ENCODE data around the gene CABLES1.

DNA sequence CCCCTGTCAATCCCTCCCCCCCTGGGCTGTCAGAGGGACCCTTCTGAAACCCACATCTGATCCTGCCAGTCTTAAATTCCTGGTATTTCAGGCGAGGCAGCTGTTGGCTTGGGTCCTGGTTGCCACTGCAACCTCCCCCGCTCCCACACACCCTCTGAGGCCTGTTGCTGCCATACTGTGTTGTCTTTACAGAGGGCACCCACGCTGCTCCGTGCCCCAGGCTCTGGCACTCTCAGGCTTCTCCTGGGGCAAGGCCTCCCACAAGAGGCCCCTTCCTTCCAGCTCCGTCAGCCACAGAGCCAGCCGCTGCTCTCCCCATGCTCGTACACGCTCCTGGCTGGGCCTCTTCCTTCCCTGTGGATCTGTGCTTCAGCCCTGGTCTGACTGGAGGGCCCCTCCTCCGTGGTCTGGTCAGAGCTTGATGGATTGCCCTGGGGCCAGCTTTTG, 8.6 kb downstream of the CABLES1 start:
- TF ChIP-seq CTCF (IDR thresholded peaks at IDR 0.05) = no peak
- no peak for TF ChIP-seq POLR2A (IDR thresholded peaks at IDR 0.05)

Measured in testis (tissue), 2 donors.